ENCODE results near the gene BARHL1.

Gene BARHL1

GRCh38 chr9:132541870-132542830 lies 40.3 kb upstream of the BARHL1 start:
- no peak overlapping the region for H3K4me3 ChIP-seq (ENCODE audit: low read depth, low read length)
- DNase-seq (ENCODE audit: low read depth), result no peak
- TF ChIP-seq, protein P1, sequence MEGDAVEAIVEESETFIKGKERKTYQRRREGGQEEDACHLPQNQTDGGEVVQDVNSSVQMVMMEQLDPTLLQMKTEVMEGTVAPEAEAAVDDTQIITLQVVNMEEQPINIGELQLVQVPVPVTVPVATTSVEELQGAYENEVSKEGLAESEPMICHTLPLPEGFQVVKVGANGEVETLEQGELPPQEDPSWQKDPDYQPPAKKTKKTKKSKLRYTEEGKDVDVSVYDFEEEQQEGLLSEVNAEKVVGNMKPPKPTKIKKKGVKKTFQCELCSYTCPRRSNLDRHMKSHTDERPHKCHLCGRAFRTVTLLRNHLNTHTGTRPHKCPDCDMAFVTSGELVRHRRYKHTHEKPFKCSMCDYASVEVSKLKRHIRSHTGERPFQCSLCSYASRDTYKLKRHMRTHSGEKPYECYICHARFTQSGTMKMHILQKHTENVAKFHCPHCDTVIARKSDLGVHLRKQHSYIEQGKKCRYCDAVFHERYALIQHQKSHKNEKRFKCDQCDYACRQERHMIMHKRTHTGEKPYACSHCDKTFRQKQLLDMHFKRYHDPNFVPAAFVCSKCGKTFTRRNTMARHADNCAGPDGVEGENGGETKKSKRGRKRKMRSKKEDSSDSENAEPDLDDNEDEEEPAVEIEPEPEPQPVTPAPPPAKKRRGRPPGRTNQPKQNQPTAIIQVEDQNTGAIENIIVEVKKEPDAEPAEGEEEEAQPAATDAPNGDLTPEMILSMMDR (IDR thresholded peaks at IDR 0.05; ENCODE audit: low read depth, low read length, missing control alignments), result no peak

DNA sequence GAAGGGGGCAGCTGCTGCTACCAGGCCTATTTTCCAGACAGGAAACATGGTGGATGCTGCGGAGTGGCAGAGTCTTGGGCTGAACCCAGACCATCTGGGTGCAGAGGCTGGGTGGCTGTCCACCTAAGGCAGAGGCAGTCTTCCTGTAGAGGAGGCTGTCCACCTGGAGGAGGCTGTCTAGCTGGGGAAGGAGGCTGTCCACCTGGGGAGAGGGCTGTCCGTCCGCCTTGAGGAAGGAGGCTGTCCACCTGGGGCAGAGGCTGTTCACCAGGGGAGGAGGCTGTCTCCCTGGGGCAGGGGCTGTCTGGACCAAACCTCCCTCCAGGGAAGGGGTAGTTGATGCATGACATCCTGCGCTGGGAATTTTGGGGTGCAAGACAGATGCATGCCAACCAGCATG lies 39.2 kb upstream of the BARHL1 start:
- no peak overlapping the region for H3K4me3 ChIP-seq (ENCODE audit: low read depth, low read length)
- TF ChIP-seq, protein P1 (IDR thresholded peaks at IDR 0.05; ENCODE audit: low read depth, low read length, missing control alignments), result no peak
- DNase-seq (ENCODE audit: low read depth), result no peak

DNA sequence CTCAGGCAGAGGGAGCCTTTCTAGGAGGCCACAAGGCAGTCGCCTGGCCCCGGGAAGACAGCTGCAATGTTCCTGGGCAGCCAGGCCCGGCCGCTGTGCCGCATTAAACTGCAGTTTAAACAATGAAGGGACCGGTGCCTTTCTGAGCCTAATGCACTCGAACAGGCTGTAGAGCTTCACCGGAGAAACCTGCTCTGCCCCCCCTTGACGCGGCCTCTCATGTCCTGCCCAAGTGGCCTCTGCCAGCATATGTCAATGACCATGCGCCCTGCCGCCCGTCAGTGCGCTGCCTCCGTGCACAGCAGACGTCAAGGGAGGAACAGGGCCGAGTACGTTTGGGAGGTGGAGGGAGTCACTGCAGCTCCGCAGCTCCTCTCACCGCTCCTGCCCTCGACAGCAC lies 38.4 kb upstream of the BARHL1 start:
- no peak for DNase-seq (ENCODE audit: low read depth)
- H3K4me3 ChIP-seq (ENCODE audit: low read depth, low read length), result no peak overlapping the region
- TF ChIP-seq, protein P1 (IDR thresholded peaks at IDR 0.05; ENCODE audit: low read depth, low read length, missing control alignments), result no peak

GRCh38 chr9:132545578-132545977 lies 36.8 kb upstream of the BARHL1 start:
- H3K4me3 ChIP-seq (ENCODE audit: low read depth, low read length), result no peak overlapping the region
- DNase-seq (ENCODE audit: low read depth), result no peak
- TF ChIP-seq, protein P1 (IDR thresholded peaks at IDR 0.05; ENCODE audit: low read depth, low read length, missing control alignments), result no peak

GRCh38 chr9:132546148-132547051 lies 36.0 kb upstream of the BARHL1 start:
- no peak overlapping the region for H3K4me3 ChIP-seq (ENCODE audit: low read depth, low read length)
- TF ChIP-seq, protein P1 (IDR thresholded peaks at IDR 0.05; ENCODE audit: low read depth, low read length, missing control alignments), result peak; percentile 52
- no peak for DNase-seq (ENCODE audit: low read depth)

DNA sequence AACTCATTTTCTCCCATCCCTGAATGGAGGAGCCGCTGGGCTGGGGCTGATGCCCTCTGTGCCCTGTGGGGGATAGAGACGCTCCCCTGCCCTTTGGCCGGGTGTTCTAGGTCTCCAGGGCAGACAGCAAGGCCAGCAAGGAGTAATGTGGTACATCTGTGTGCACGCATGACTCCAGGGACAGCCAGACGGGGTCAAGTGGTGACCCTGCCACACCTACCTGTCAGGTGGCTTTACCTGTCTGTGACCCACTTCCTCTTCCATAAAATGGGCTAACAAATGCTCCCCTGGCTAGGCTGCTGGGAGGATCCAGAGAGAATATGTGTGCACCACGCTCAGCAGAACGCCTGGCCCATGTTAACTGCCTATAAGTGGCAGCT lies 35.4 kb upstream of the BARHL1 start:
- DNase-seq (ENCODE audit: low read depth), result no peak
- TF ChIP-seq, protein P1 (IDR thresholded peaks at IDR 0.05; ENCODE audit: low read depth, low read length, missing control alignments), result no peak
- no peak overlapping the region for H3K4me3 ChIP-seq (ENCODE audit: low read depth, low read length)

All from GM12864 (cell line).